HepG2 (cell line): ENCODE measurements around the gene DIPK1B. TPM values are rescaled to one million over a fixed set of nuclear protein-coding genes. Genes with fewer than 3 reads are reported as not detected.

Experiments
- RFX3 ChIP-seq: IDR thresholded peaks from 2 replicates; pipeline ENCODE4 v1.6.1; 2016; ENCODE audit warnings: missing biosample characterization, missing genetic modification reagents
- ZNF234 ChIP-seq: sonication (generic); formaldehyde crosslinking; conservative IDR thresholded peaks from 2 replicates; pipeline ENCODE4 v1.5.1; 2020; ENCODE audit warnings: mild to moderate bottlenecking, missing genetic modification reagents
- ZNF362 ChIP-seq: sonication (generic); formaldehyde crosslinking; IDR thresholded peaks from 2 replicates; pipeline ENCODE4 v1.4.0; 2020; ENCODE audit warnings: missing genetic modification reagents, mild to moderate bottlenecking, borderline replicate concordance
- ZNF687 ChIP-seq: sonication (generic); formaldehyde crosslinking; IDR thresholded peaks from 2 replicates; pipeline ENCODE4 v1.5.1; 2020; ENCODE audit warnings: mild to moderate bottlenecking, missing genetic modification reagents, moderate library complexity
- polyA plus RNA-seq, 8 experiments: library from polyadenylated mRNA; depleted of rRNA in 3 of 8; stranded (reverse) in 7 of 8; unstranded in 1 of 8; fragments of >200 nt; fragmentation: Illumina TruSeq in 4 of 8; extraction: Trizol in 4 of 8; gene quantifications; 2 replicates each; pipeline versions ENCODE4 v1.2.1 to v1.2.3, GENCODE V29; 2011 to 2016; ENCODE audit warnings: low read depth in 4 of 8, missing spikeins in 1 of 8, mixed read lengths in 1 of 8; ENCODE audit not compliant: insufficient read depth in 1 of 8
- total RNA-seq, 5 experiments: library from RNA; depleted of rRNA; stranded (reverse); fragments of >200 nt; fragmentation: Illumina TruSeq; extraction: Trizol; gene quantifications; 2 replicates each; pipeline ENCODE4 v1.2.3, GENCODE V29; 2016; ENCODE audit warnings: low read depth in 1 of 5

DIPK1B gene
- total and polyA plus RNA-seq, 2 of the 13 experiments (the other 11 are each of a cell fraction or from before 2014, with no cell fraction given), result 0.18 to 3.9 TPM

- no peak for TF ChIP-seq ZNF234 (CRISPR knock-in tag)
- TF ChIP-seq ZNF362 (CRISPR knock-in tag), result no peak
- no peak; the same call in 1 of the 2 replicates for TF ChIP-seq ZNF687 (CRISPR knock-in tag)
- no peak for TF ChIP-seq RFX3 (CRISPR knock-in tag)
Observed at GRCh38 chr9:136718345-136719194, 6.2 kb downstream of the DIPK1B start (continued).
